Measurements from ENCODE around the gene GCNA. TPM values are rescaled to one million over a fixed set of nuclear protein-coding genes. Genes with fewer than 3 reads are reported as not detected.
"Not testable (repeated sequence)": the region's sequence is repeated elsewhere in the genome, so short reads cannot be mapped to it uniquely, and the experiment has no call there.

GCNA gene
- total RNA-seq, 1 experiment from 2014 or later = 0.98 TPM

- ATAC-seq (no peak), DNase-seq (ENCODE audit: low read depth, low spot score) (no peak)
- Histone ChIP-seq H3K9ac (ENCODE audit: low read length) (no peak overlapping the region), H3K9me3 (ENCODE audit: control insufficient read depth in 1 of 2, insufficient read depth in 1 of 2, low read depth in 1 of 2, low read length in 2 of 2) (no peaks in the 10 kb centered on the region), H3K9me2 (ENCODE audit: insufficient read depth) (no peaks in the 10 kb centered on the region), H3K79me2 (ENCODE audit: insufficient read depth, low read length) (no peaks in the 10 kb centered on the region), H3K27ac (ENCODE audit: low read depth, low read length) (no peak overlapping the region), H4K20me1 (ENCODE audit: insufficient read depth) (no peaks in the 10 kb centered on the region), H3K4me2 (ENCODE audit: low read length) (no peak overlapping the region), H3K36me3 (ENCODE audit: control insufficient read depth in 1 of 2, insufficient read depth in 2 of 2, low read length in 2 of 2) (no peaks in the 10 kb centered on the region), H3K4me1 (ENCODE audit: control insufficient read depth in 1 of 2, insufficient read depth in 2 of 2, low read length in 2 of 2) (no peaks in the 10 kb centered on the region), H3K27me3 (ENCODE audit: insufficient read depth, low read length) (no peaks in the 10 kb centered on the region), H3K4me3 (replicated peaks in 1 of 2; ENCODE audit: low read depth in 1 of 2, low read length in 2 of 2) (no peak overlapping the region), H2AFZ (ENCODE audit: low read depth, low read length, poor library complexity, severe bottlenecking) (no peak overlapping the region)
- BruUV-seq (replicated peaks) = no TSS peak
- no peak for TF ChIP-seq ZNF274 (IDR thresholded peaks at IDR 0.05; ENCODE audit: low read depth, low read length)
- TF ChIP-seq CTCF (IDR thresholded peaks at IDR 0.05 in 2 of 3, conservative IDR thresholded peaks at IDR 0.05 in 1 of 3; ENCODE audit: borderline replicate concordance in 1 of 3, insufficient read depth in 1 of 3, low read depth in 2 of 3, low read length in 2 of 3) = no peak
- TF ChIP-seq ZFX (IDR thresholded peaks at IDR 0.05) = no peak
- TF ChIP-seq EGR1 (IDR thresholded peaks at IDR 0.05; ENCODE audit: low read depth) = no peak
- TF ChIP-seq POLR2A (IDR thresholded peaks at IDR 0.05; ENCODE audit: borderline replicate concordance, extremely low read depth, insufficient read depth, insufficient read length) = no peak
- no peak for TF ChIP-seq YY1 (IDR thresholded peaks at IDR 0.05; ENCODE audit: extremely low read depth, insufficient replicate concordance, low read depth, low read length)
- ChIA-PET CTCF (no interaction called here), RAD21 (ENCODE audit: low non-redundant PET in 1 of 2, low total read pairs in 2 of 2, uncharacterized antibody in 2 of 2, unreplicated experiment in 2 of 2) (no interaction called here), POLR2A (no interaction called here)
- intact Hi-C loops (cut with micrococcal nuclease) = no loop called here
Measured at GRCh38 chrX:71640002-71640401, 61.8 kb downstream of the GCNA start.

- H2AFZ ChIP-seq (ENCODE audit: low read depth, low read length, poor library complexity, severe bottlenecking); DNase-seq (ENCODE audit: low read depth, low spot score); H3K9ac ChIP-seq (ENCODE audit: low read length); ATAC-seq; RAD21 ChIA-PET (ENCODE audit: low non-redundant PET in 1 of 2, low total read pairs in 2 of 2, uncharacterized antibody in 2 of 2, unreplicated experiment in 2 of 2); BruUV-seq (replicated peaks); H3K36me3 ChIP-seq (ENCODE audit: control insufficient read depth in 1 of 2, insufficient read depth in 2 of 2, low read length in 2 of 2); CTCF ChIA-PET; H3K27ac ChIP-seq (ENCODE audit: low read depth, low read length); H3K4me2 ChIP-seq (ENCODE audit: low read length); POLR2A ChIA-PET; H4K20me1 ChIP-seq (ENCODE audit: insufficient read depth); intact Hi-C loops (cut with micrococcal nuclease); H3K9me2 ChIP-seq (ENCODE audit: insufficient read depth); H3K9me3 ChIP-seq (ENCODE audit: control insufficient read depth in 1 of 2, insufficient read depth in 1 of 2, low read depth in 1 of 2, low read length in 2 of 2); H3K4me1 ChIP-seq (ENCODE audit: control insufficient read depth in 1 of 2, insufficient read depth in 2 of 2, low read length in 2 of 2); H3K4me3 ChIP-seq (replicated peaks in 1 of 2; ENCODE audit: low read depth in 1 of 2, low read length in 2 of 2); H3K27me3 ChIP-seq (ENCODE audit: insufficient read depth, low read length); H3K79me2 ChIP-seq (ENCODE audit: insufficient read depth, low read length): not testable (repeated sequence)
Measured at GRCh38 chrX:71644406-71644805, 66.2 kb downstream of the GCNA start.

Measured in HCT116 (cell line).